ENCODE results near the gene TREH. TPM values are rescaled to one million over a fixed set of nuclear protein-coding genes. Genes with fewer than 3 reads are reported as not detected.
A peak's percentile ranks its signal among the peaks of the same experiment; 100 is the strongest.

TREH gene
- total RNA-seq, 1 experiment from 2014 or later, result not detected

DNA sequence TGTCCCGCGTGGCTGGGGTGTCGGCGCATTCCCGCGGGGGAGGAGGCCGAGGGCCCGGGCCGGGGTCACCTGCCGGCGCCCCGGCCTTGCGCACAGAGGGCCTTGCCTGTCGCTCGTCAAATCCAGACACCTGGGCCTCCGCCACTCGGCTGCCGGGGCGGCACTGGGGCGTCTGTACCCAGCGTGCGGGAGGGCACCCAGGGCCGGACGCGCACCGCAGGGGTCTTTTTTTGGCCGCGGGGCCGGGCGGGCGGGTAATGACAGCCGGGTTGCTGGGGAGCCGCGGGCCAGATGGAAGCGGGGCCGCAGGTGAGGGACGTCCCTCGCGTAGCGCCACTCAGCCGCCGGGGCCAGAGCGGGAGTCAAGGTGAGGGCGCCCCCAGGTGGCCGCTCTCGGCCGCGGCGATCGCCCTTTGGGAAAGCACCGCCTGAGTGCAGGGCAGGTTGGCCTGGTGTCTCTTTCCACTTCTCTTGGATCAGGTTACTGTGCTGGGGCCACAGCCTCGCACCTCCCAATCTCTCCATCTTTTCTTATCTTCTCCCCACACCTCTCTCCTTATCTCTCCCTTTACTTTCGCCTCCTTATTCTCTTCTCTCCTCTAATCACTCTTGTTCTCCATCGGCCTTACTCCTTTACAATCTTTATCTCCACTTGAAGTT, 68.5 kb downstream of the TREH start:
- Mint-ChIP-seq H3K9me3 (peaks cover 0 to 6% of the 10 kb centered on the region in 2 experiments; a peak in 4 of 5 replicates), H3K27ac (no peak overlapping the region), H3K36me3 (ENCODE audit: insufficient read depth in 1 of 3, low read depth in 3 of 3) (peaks cover 0 to 4% (median 0%) of the 10 kb centered on the region in 3 experiments; a peak in 3 of 7 replicates), H3K4me1 (peaks cover 64 to 69% of the 10 kb centered on the region in 2 experiments), H3K27me3 (ENCODE audit: low read depth) (peaks cover 63% of the 10 kb centered on the region), H3K4me3 (peak overlapping the region; percentile 38 to 70; a peak in 4 of 5 replicates)
- TF ChIP-seq CTCF (conservative IDR thresholded peaks at IDR 0.05), result peak; percentile 98
- peak; percentile 95 for DNase-seq
- Histone ChIP-seq H3K79me2 (ENCODE audit: insufficient read depth, low read length) (no peaks in the 10 kb centered on the region), H3K23ac (ENCODE audit: insufficient read length, low read depth, low read length) (no peak overlapping the region), H2AK5ac (ENCODE audit: insufficient read length, low read length) (no peak overlapping the region), H2BK15ac (ENCODE audit: low read depth, low read length) (no peak overlapping the region), H3K79me1 (ENCODE audit: insufficient read depth, low read depth, low read length, poor library complexity, severe bottlenecking) (no peaks in the 10 kb centered on the region), H3K14ac (ENCODE audit: insufficient read depth, low read length) (no peak overlapping the region), H4K20me1 (ENCODE audit: control insufficient read depth, insufficient read depth, insufficient read length) (no peaks in the 10 kb centered on the region), H3K27ac (ENCODE audit: insufficient read length, low read depth, low read length) (no peak overlapping the region), H4K91ac (ENCODE audit: insufficient read length, low read depth, low read length) (no peak overlapping the region), H3K9me3 (ENCODE audit: control insufficient read depth, low read depth, low read length) (no peaks in the 10 kb centered on the region), H2BK120ac (ENCODE audit: low read depth, low read length, poor library complexity, severe bottlenecking) (no peak overlapping the region), H2BK12ac (ENCODE audit: insufficient read length, low read depth, low read length) (no peak overlapping the region), H3K23me2 (ENCODE audit: insufficient read length, low read depth, low read length, poor library complexity, severe bottlenecking) (peaks cover 16% of the 10 kb centered on the region), H3K18ac (ENCODE audit: insufficient read length, low read depth, low read length) (no peak overlapping the region), H2AFZ (ENCODE audit: low read length) (no peak overlapping the region), H4K5ac (ENCODE audit: insufficient read length, low read depth, low read length) (no peak overlapping the region), H2BK5ac (ENCODE audit: insufficient read length, low read length) (no peak overlapping the region), H3K4me1 (ENCODE audit: insufficient read depth, low read length) (peaks cover 12% of the 10 kb centered on the region), H3T11ph (ENCODE audit: low read length) (no peak overlapping the region), H2BK20ac (ENCODE audit: low read depth, low read length, poor library complexity, severe bottlenecking) (no peak overlapping the region), H3K4me2 (ENCODE audit: insufficient read depth, insufficient read length, low read length) (peak overlapping the region; percentile 77), H3K56ac (ENCODE audit: insufficient read length, low read depth, low read length) (no peak overlapping the region), H3K4ac (ENCODE audit: low read depth, low read length) (no peak overlapping the region), H3K9ac (ENCODE audit: extremely low read depth, insufficient read length, low read length) (no peak overlapping the region), H3K27me3 (ENCODE audit: insufficient read depth, low read length) (peaks cover 45% of the 10 kb centered on the region), H4K8ac (replicated peaks; ENCODE audit: insufficient read length, low read depth, low read length) (no peak overlapping the region)
- WGBS (ENCODE audit: extremely low coverage, insufficient read length, low lambda C conversion rate), result 100% methylated on average over 2 of the region's 54 CpGs

Data from H9 (cell line).